ENCODE results near the gene NPEPPS. TPM values are rescaled to one million over a fixed set of nuclear protein-coding genes. Genes with fewer than 3 reads are reported as not detected.

NPEPPS gene
- total and polyA plus RNA-seq, 9 donors: 55.2 to 178 (median 104) TPM

DNA sequence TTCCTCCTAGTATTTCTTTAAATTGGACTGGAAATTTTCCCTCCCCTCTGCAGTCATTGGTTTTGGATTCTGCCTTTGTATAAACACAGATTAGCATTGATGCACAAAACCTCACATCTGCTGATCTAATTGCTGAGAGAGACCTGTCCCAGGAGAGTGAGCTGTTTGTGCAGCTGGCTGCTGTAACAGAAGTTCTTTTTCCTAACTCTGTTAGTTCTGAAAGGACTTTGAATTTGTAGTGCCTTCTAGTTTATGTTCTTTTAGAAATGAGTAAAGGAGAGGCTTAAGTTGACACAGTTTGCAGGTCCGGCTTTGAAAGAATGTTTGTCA, 73.7 kb downstream of the NPEPPS start:
- no peak overlapping the region for H3K4me3 ChIP-seq
- no peaks in the 10 kb centered on the region for H3K27me3 ChIP-seq
- no peak for TF ChIP-seq EP300 (IDR thresholded peaks at IDR 0.05)
- TF ChIP-seq, protein P1, sequence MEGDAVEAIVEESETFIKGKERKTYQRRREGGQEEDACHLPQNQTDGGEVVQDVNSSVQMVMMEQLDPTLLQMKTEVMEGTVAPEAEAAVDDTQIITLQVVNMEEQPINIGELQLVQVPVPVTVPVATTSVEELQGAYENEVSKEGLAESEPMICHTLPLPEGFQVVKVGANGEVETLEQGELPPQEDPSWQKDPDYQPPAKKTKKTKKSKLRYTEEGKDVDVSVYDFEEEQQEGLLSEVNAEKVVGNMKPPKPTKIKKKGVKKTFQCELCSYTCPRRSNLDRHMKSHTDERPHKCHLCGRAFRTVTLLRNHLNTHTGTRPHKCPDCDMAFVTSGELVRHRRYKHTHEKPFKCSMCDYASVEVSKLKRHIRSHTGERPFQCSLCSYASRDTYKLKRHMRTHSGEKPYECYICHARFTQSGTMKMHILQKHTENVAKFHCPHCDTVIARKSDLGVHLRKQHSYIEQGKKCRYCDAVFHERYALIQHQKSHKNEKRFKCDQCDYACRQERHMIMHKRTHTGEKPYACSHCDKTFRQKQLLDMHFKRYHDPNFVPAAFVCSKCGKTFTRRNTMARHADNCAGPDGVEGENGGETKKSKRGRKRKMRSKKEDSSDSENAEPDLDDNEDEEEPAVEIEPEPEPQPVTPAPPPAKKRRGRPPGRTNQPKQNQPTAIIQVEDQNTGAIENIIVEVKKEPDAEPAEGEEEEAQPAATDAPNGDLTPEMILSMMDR (IDR thresholded peaks at IDR 0.05): no peak
- TF ChIP-seq POLR2A (IDR thresholded peaks at IDR 0.05): no peak
- 4 to 13% (median 12%) methylated on average over 1 of the region's 1 CpG for WGBS, 3 donors
- H3K4me1 ChIP-seq (ENCODE audit: insufficient read depth): peaks cover 2% of the 10 kb centered on the region
- no peak for DNase-seq
- H3K36me3 ChIP-seq: no peaks in the 10 kb centered on the region
- no peak overlapping the region for H3K27ac ChIP-seq
- no peaks in the 10 kb centered on the region for H3K9me3 ChIP-seq
- intact Hi-C loops (cut with DNase I): no loop called here

GRCh38 chr17:47605011-47605410, 74.1 kb downstream of the NPEPPS start:
- Histone ChIP-seq H3K4me3 (no peak overlapping the region), H3K36me3 (no peaks in the 10 kb centered on the region)
- 5 to 13% (median 6%) methylated on average over 1 of the region's 1 CpG for WGBS, 3 donors

GRCh38 chr17:47607481-47607880, 76.6 kb downstream of the NPEPPS start:
- DNase-seq: no peak
- intact Hi-C loops (cut with DNase I): no loop called here
- H3K36me3 ChIP-seq: no peaks in the 10 kb centered on the region
- no peak for TF ChIP-seq EP300 (IDR thresholded peaks at IDR 0.05)
- TF ChIP-seq, protein P1 (IDR thresholded peaks at IDR 0.05): no peak
- TF ChIP-seq POLR2A (IDR thresholded peaks at IDR 0.05): no peak
- WGBS, 3 donors: 91 to 97% (median 95%) methylated on average over 3 of the region's 3 CpGs
- no peaks in the 10 kb centered on the region for H3K9me3 ChIP-seq
- no peak overlapping the region for H3K27ac ChIP-seq
- no peak overlapping the region for H3K4me3 ChIP-seq
- H3K4me1 ChIP-seq (ENCODE audit: insufficient read depth): peaks cover 2% of the 10 kb centered on the region
- H3K27me3 ChIP-seq: no peaks in the 10 kb centered on the region

More at GRCh38 chr17:47605011-47605410, 74.1 kb downstream of the NPEPPS start:
- Histone ChIP-seq H3K27me3 (no peaks in the 10 kb centered on the region), H3K9me3 (no peaks in the 10 kb centered on the region), H3K4me1 (ENCODE audit: insufficient read depth) (peaks cover 2% of the 10 kb centered on the region), H3K27ac (peak overlapping the region in 1 of 2 donors; percentile 14)
- DNase-seq: no peak
- intact Hi-C loops (cut with DNase I): no loop called here
- TF ChIP-seq EP300 (IDR thresholded peaks at IDR 0.05) (no peak), POLR2A (IDR thresholded peaks at IDR 0.05) (no peak)
- TF ChIP-seq, protein P1 (IDR thresholded peaks at IDR 0.05): no peak

GRCh38 chr17:47611372-47612350, 80.8 kb downstream of the NPEPPS start:
- intact Hi-C loops (cut with DNase I): loop anchor here in 2 of 4 donors (10.0 kb wide), 2 partner anchors 97 to 117 kb away; no protein-coding TSS in a partner anchor
- H3K27me3 ChIP-seq: no peaks in the 10 kb centered on the region
- no peaks in the 10 kb centered on the region for H3K9me3 ChIP-seq
- no peak for DNase-seq
- 79 to 90% (median 82%) methylated on average over 5 of the region's 5 CpGs for WGBS, 3 donors
- no peak overlapping the region for H3K27ac ChIP-seq
- H3K4me1 ChIP-seq (ENCODE audit: insufficient read depth): no peaks in the 10 kb centered on the region
- TF ChIP-seq EP300 (IDR thresholded peaks at IDR 0.05) (no peak), POLR2A (IDR thresholded peaks at IDR 0.05) (no peak)
- TF ChIP-seq, protein P1 (IDR thresholded peaks at IDR 0.05): no peak
- H3K4me3 ChIP-seq: no peak overlapping the region
- H3K36me3 ChIP-seq: no peaks in the 10 kb centered on the region

Measured in ovary (tissue), 9 donors.